HepG2 (cell line): ENCODE measurements around the gene ANKRD34C.

Experiments used
- EZH2 ChIP-seq: conservative IDR thresholded peaks from 2 replicates; pipeline ENCODE4 v1.6.1; 2012; ENCODE audit warnings: mild to moderate bottlenecking, low read depth, low read length, moderate library complexity
- POLR2AphosphoS2 ChIP-seq: IDR thresholded peaks from 2 replicates; pipeline ENCODE4 v1.6.1; 2011; ENCODE audit warnings: low read depth, low read length, improper control_type of control experiment
- PRMT3 ChIP-seq: sonication (generic); formaldehyde crosslinking; IDR thresholded peaks from 2 replicates; pipeline ENCODE4 v1.8.1; 2022; ENCODE audit warnings: low read depth, mild to moderate bottlenecking, moderate library complexity, missing genetic modification reagents, borderline replicate concordance
- SP1 ChIP-seq, 2 experiments: fragments of 450-650 bp in 1 of 2; sonication (generic) in 1 of 2; formaldehyde crosslinking in 1 of 2; IDR thresholded peaks; 2 replicates each; pipeline versions ENCODE4 v1.4.0 to v1.6.1; 2016 to 2020; ENCODE audit warnings: missing genetic modification reagents in 1 of 2
- SRF ChIP-seq: IDR thresholded peaks from 2 replicates; pipeline ENCODE4 v1.6.1; 2011; ENCODE audit warnings: mild to moderate bottlenecking, low read depth, low read length, moderate library complexity
- ZNF253 ChIP-seq: sonication (generic); formaldehyde crosslinking; IDR thresholded peaks from 2 replicates; pipeline ENCODE4 v1.8.0; 2022; ENCODE audit warnings: mild to moderate bottlenecking, missing genetic modification reagents, borderline replicate concordance
- TF ChIP-seq, protein P1 (sequence below): sonication (generic); formaldehyde crosslinking; IDR thresholded peaks from 2 replicates; pipeline ENCODE4 v1.4.0; 2020; ENCODE audit warnings: mild to moderate bottlenecking, missing genetic modification reagents

DNA sequence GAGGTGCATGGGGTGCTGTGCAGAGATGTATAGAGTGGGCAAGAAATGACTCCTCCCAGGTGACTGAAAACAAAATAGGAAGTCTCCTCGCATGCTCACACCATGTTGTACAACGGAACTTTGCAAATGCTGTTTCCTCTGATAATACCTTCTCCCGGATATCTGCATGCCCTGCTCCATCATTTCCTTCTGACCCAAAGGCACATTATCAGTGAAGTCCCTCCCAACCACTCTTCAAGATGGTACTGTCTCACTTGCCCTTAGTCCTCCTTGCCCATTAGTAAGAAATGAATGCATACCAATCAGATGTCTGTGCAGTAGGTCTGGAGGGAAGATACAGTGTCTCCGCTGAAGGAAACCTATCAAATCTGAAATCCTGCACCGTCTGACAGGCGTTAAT is 40.4 kb downstream of the ANKRD34C start:
- TF ChIP-seq SRF (no peak), POLR2AphosphoS2 (no peak), PRMT3 (no peak), SP1 (IDR thresholded peaks at IDR 0.05) (no peak), SP1 (CRISPR knock-in tag; IDR thresholded peaks at IDR 0.05) (no peak), ZNF253 (no peak), EZH2 (no peak)
- TF ChIP-seq, protein P1, sequence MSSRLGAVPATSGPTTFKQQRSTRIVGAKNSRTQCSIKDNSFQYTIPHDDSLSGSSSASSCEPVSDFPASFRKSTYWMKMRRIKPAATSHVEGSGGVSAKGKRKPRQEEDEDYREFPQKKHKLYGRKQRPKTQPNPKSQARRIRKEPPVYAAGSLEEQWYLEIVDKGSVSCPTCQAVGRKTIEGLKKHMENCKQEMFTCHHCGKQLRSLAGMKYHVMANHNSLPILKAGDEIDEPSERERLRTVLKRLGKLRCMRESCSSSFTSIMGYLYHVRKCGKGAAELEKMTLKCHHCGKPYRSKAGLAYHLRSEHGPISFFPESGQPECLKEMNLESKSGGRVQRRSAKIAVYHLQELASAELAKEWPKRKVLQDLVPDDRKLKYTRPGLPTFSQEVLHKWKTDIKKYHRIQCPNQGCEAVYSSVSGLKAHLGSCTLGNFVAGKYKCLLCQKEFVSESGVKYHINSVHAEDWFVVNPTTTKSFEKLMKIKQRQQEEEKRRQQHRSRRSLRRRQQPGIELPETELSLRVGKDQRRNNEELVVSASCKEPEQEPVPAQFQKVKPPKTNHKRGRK (CRISPR knock-in tag): no peak
